Tibial nerve (tissue), 4 donors: ENCODE measurements around the gene LZTR1. TPM values are rescaled to one million over a fixed set of nuclear protein-coding genes. Genes with fewer than 3 reads are reported as not detected.

ENCODE experiments used
- DNase-seq, 2 donors: peaks; one replicate each; pipeline ENCODE4 v3.0.0-alpha.2; 2019; ENCODE audit warnings: low spot score in 2 of 2
- H3K27ac ChIP-seq, 4 donors: fragments of 200-600 bp; sonication (generic) in 3 of 4; one replicate each; pipeline ENCODE4 v1.5.1; 2017 to 2019; ENCODE audit warnings: mild to moderate bottlenecking in 1 of 4
- H3K27me3 ChIP-seq, 2 donors: fragments of 200-600 bp; sonication (generic) in 1 of 2; one replicate each; pipeline versions ENCODE4 v1.5.1 to v1.6.0; 2017 to 2019
- H3K36me3 ChIP-seq, 3 donors: fragments of 200-600 bp; sonication (generic); one replicate each; pipeline ENCODE4 v1.5.1; 2018 to 2019
- H3K4me1 ChIP-seq, 4 donors: fragments of 200-600 bp; sonication (generic) in 3 of 4; one replicate each; pipeline ENCODE4 v1.5.1; 2017 to 2019
- H3K4me3 ChIP-seq, 4 donors: fragments of 200-600 bp; sonication (generic) in 3 of 4; one replicate each; pipeline ENCODE4 v1.5.1; 2017 to 2019; ENCODE audit warnings: mild to moderate bottlenecking in 1 of 4, moderate library complexity in 1 of 4
- H3K9me3 ChIP-seq, 4 donors: fragments of 200-600 bp; sonication (generic) in 3 of 4; one replicate each; pipeline ENCODE4 v1.5.1; 2017 to 2019
- CTCF ChIP-seq, 5 experiments: fragments of 200-600 bp in 3 of 5; fragments of 450-650 bp in 2 of 5; sonication (generic) in 3 of 5; IDR thresholded peaks; one replicate each; pipeline ENCODE4 v1.5.1; 2016 to 2019; ENCODE audit warnings: antibody characterized with exemption in 5 of 5, mild to moderate bottlenecking in 3 of 5, moderate library complexity in 2 of 5
- EP300 ChIP-seq, 2 donors: sonication (generic); formaldehyde crosslinking; IDR thresholded peaks; one replicate each; pipeline ENCODE4 v1.6.1; 2017; ENCODE audit warnings: antibody characterized with exemption in 2 of 2, mild to moderate bottlenecking in 1 of 2
- POLR2A ChIP-seq, 2 donors: fragments of 450-650 bp; IDR thresholded peaks; one replicate each; pipeline ENCODE4 v1.6.1; 2017; ENCODE audit warnings: antibody characterized with exemption in 2 of 2, mild to moderate bottlenecking in 2 of 2, moderate library complexity in 2 of 2
- WGBS, 2 donors: methylation state at CpG; one replicate each; pipeline ENCODE4 v1.1.5; 2018; 5-methylcytosine and 5-hydroxymethylcytosine counted together
- total RNA-seq, 4 donors: library from RNA; depleted of rRNA; stranded (reverse); fragments of >200 nt; gene quantifications; one replicate each; pipeline ENCODE4 v1.1.0, GENCODE V29; 2016

Gene LZTR1
- total RNA-seq, 4 donors from 2014 or later, result 59.8 to 127 (median 66.5) TPM

- TF ChIP-seq EP300 (IDR thresholded peaks at IDR 0.05) (no peak), CTCF (IDR thresholded peaks at IDR 0.05) (no peak), POLR2A (IDR thresholded peaks at IDR 0.05) (no peak)
- 89 to 92% methylated on average over 5 of the region's 5 CpGs for WGBS, 2 donors
- no peak overlapping the region for H3K4me3 ChIP-seq
- H3K4me1 ChIP-seq, result peaks cover 0 to 29% (median 9%) of the 10 kb centered on the region in 4 donors
- peaks cover 0 to 45% (median 0%) of the 10 kb centered on the region in 3 donors for H3K36me3 ChIP-seq
- no peak overlapping the region for H3K27ac ChIP-seq
- no peaks in the 10 kb centered on the region for H3K27me3 ChIP-seq
- no peak for DNase-seq
- H3K9me3 ChIP-seq, result no peaks in the 10 kb centered on the region
Measured at GRCh38 chr22:20948989-20949388, 33.1 kb upstream of the LZTR1 start.

GRCh38 chr22:20949698-20950183 is 32.4 kb upstream of the LZTR1 start:
- H3K9me3 ChIP-seq, result no peaks in the 10 kb centered on the region
- H3K4me1 ChIP-seq, result peaks cover 0 to 32% (median 8%) of the 10 kb centered on the region in 4 donors
- H3K4me3 ChIP-seq, result no peak overlapping the region
- TF ChIP-seq CTCF (IDR thresholded peaks at IDR 0.05), result no peak
- TF ChIP-seq EP300 (IDR thresholded peaks at IDR 0.05), result no peak
- TF ChIP-seq POLR2A (IDR thresholded peaks at IDR 0.05), result no peak
- H3K27ac ChIP-seq, result no peak overlapping the region
- no peak for DNase-seq
- H3K27me3 ChIP-seq, result no peaks in the 10 kb centered on the region
- 81 to 85% methylated on average over 13 of the region's 13 CpGs for WGBS, 2 donors
- H3K36me3 ChIP-seq, result peaks cover 0 to 50% (median 0%) of the 10 kb centered on the region in 3 donors

GRCh38 chr22:20951151-20951931 is 30.8 kb upstream of the LZTR1 start:
- no peak overlapping the region for H3K27ac ChIP-seq
- H3K4me3 ChIP-seq, result no peak overlapping the region
- H3K9me3 ChIP-seq, result no peaks in the 10 kb centered on the region
- TF ChIP-seq EP300 (IDR thresholded peaks at IDR 0.05), result no peak
- peaks cover 0 to 18% (median 5%) of the 10 kb centered on the region in 4 donors for H3K4me1 ChIP-seq
- H3K27me3 ChIP-seq, result no peaks in the 10 kb centered on the region
- 81 to 82% methylated on average over 10 of the region's 10 CpGs for WGBS, 2 donors
- no peak for DNase-seq
- H3K36me3 ChIP-seq, result peaks cover 0 to 50% (median 0%) of the 10 kb centered on the region in 3 donors

- no peak overlapping the region for H3K4me3 ChIP-seq
- peaks cover 0 to 24% (median 10%) of the 10 kb centered on the region in 4 donors for H3K4me1 ChIP-seq
- H3K27ac ChIP-seq, result peak overlapping the region in 1 of 4 donors; percentile 50
- H3K9me3 ChIP-seq, result no peaks in the 10 kb centered on the region
- TF ChIP-seq CTCF (IDR thresholded peaks at IDR 0.05) (no peak), POLR2A (IDR thresholded peaks at IDR 0.05) (no peak), EP300 (IDR thresholded peaks at IDR 0.05) (no peak)
- H3K36me3 ChIP-seq, result peaks cover 0 to 50% (median 0%) of the 10 kb centered on the region in 3 donors
- DNase-seq, result no peak
- H3K27me3 ChIP-seq, result no peaks in the 10 kb centered on the region
- 82 to 83% methylated on average over 8 of the region's 8 CpGs for WGBS, 2 donors
Measured at GRCh38 chr22:20951932-20952380, 30.1 kb upstream of the LZTR1 start.

- no peak for DNase-seq
- no peaks in the 10 kb centered on the region for H3K27me3 ChIP-seq
- 75 to 79% methylated on average over 13 of the region's 13 CpGs for WGBS, 2 donors
- H3K4me1 ChIP-seq, result peaks cover 0 to 32% (median 14%) of the 10 kb centered on the region in 4 donors
- peaks cover 0 to 50% (median 0%) of the 10 kb centered on the region in 3 donors for H3K36me3 ChIP-seq
- TF ChIP-seq POLR2A (IDR thresholded peaks at IDR 0.05) (no peak), EP300 (IDR thresholded peaks at IDR 0.05) (no peak)
- peak overlapping the region in 1 of 4 donors; percentile 50 for H3K27ac ChIP-seq
- H3K4me3 ChIP-seq, result no peak overlapping the region
- no peaks in the 10 kb centered on the region for H3K9me3 ChIP-seq
Measured at GRCh38 chr22:20952544-20953341, 29.4 kb upstream of the LZTR1 start.

GRCh38 chr22:20953342-20953608 is 28.8 kb upstream of the LZTR1 start:
- DNase-seq, result no peak
- WGBS, 2 donors, result 69% methylated on average over 3 of the region's 3 CpGs
- Histone ChIP-seq H3K9me3 (no peaks in the 10 kb centered on the region), H3K4me3 (no peak overlapping the region), H3K36me3 (peaks cover 0 to 50% (median 0%) of the 10 kb centered on the region in 3 donors), H3K27me3 (no peaks in the 10 kb centered on the region), H3K27ac (no peak overlapping the region), H3K4me1 (peaks cover 0 to 36% (median 19%) of the 10 kb centered on the region in 4 donors)
- no peak for TF ChIP-seq CTCF (IDR thresholded peaks at IDR 0.05)
- TF ChIP-seq EP300 (IDR thresholded peaks at IDR 0.05), result no peak
- no peak for TF ChIP-seq POLR2A (IDR thresholded peaks at IDR 0.05)
